GM12878 (cell line): ENCODE results near the gene PCSK5. TPM values are rescaled to one million over a fixed set of nuclear protein-coding genes. Genes with fewer than 3 reads are reported as not detected.

Experiments used
- ATAC-seq: fragments of 200-7000 bp; cut with Tn5 transposase; 3 replicates; pipeline ENCODE4 v1.9.1; 2020; ENCODE audit warnings: mild to moderate bottlenecking, moderate library complexity
- BruUV-seq: library from RNA; stranded (reverse); fragments of 400-500 nt; replicated peaks from 2 replicates; lab custom pipeline; 2021; lab: Mats Ljungman, UMichigan
- CTCF ChIA-PET: fragments of 300-600 bp; sonication (Branson Sonifier 250); formaldehyde crosslinking; extraction: SDS; loops from one replicate; lab custom pipeline; 2021; ENCODE audit warnings: inconsistent platforms; lab: Yijun Ruan, JAX
- POLR2A ChIA-PET: fragments of 350-600 bp; formaldehyde crosslinking; extraction: SDS; loops from one replicate; lab custom pipeline; 2021; ENCODE audit warnings: inconsistent platforms; lab: Charles Lee
- RAD21 ChIA-PET: fragments of 300-600 bp; sonication (Branson Sonifier 250); formaldehyde crosslinking; loops from one replicate; lab custom pipeline; 2023; ENCODE audit warnings: antibody characterized with exemption; ENCODE audit not compliant: unreplicated experiment; lab: Charles Lee
- SMC1A ChIA-PET: fragments of 300-600 bp; sonication (Branson Sonifier 250); formaldehyde crosslinking; loops from one replicate; lab custom pipeline; 2023; ENCODE audit not compliant: unreplicated experiment, uncharacterized antibody; lab: Charles Lee
- DNase-seq: peaks from one replicate; pipeline ENCODE4 v3.0.0-alpha.2; 2011; ENCODE audit warnings: low read depth, low spot score
- FAIRE-seq: peaks from 3 replicates; lab custom pipeline; 2011; peaks lifted over from hg19 to GRCh38; lab: Jason Lieb, UNC
- H2AFZ ChIP-seq: 2 replicates; pipeline ENCODE4 v1.6.0; 2011; ENCODE audit warnings: low read depth, low read length, control low read depth; ENCODE audit not compliant: control insufficient read depth
- H3K27ac ChIP-seq: 2 replicates; pipeline ENCODE4 v1.5.1; 2011; ENCODE audit warnings: control low read depth; ENCODE audit not compliant: control insufficient read depth, insufficient read depth
- H3K27me3 ChIP-seq, 2 experiments: replicated peaks in 1 of 2; 2 replicates each; pipeline versions ENCODE4 v1.6.0 to v1.6.1; 2011; ENCODE audit warnings: low read length in 1 of 2; ENCODE audit not compliant: control insufficient read depth in 2 of 2, insufficient read depth in 2 of 2
- H3K36me3 ChIP-seq, 2 experiments: 2 replicates each; pipeline ENCODE4 v1.5.1; 2011; ENCODE audit warnings: low read length in 1 of 2; ENCODE audit not compliant: control insufficient read depth in 2 of 2, insufficient read depth in 2 of 2
- H3K4me1 ChIP-seq: 2 replicates; pipeline ENCODE4 v1.6.1; 2011; ENCODE audit warnings: mild to moderate bottlenecking, low read length, moderate library complexity, mixed read lengths; ENCODE audit not compliant: control insufficient read depth, insufficient read depth
- H3K4me2 ChIP-seq: 2 replicates; pipeline ENCODE4 v1.6.0; 2011; ENCODE audit warnings: control low read depth; ENCODE audit not compliant: control insufficient read depth, insufficient read depth
- H3K4me3 ChIP-seq: fragments of 200-600 bp; sonication (generic); 2 replicates; pipeline ENCODE4 v1.5.1; 2016
- H3K79me2 ChIP-seq: 2 replicates; pipeline ENCODE4 v1.6.0; 2011; ENCODE audit warnings: low read length; ENCODE audit not compliant: control insufficient read depth, insufficient read depth
- H3K9ac ChIP-seq: 2 replicates; pipeline ENCODE4 v1.8.0; 2011; ENCODE audit warnings: low read length, control low read depth, mixed read lengths; ENCODE audit not compliant: control insufficient read depth, insufficient read depth
- H3K9me3 ChIP-seq: replicated peaks from 3 replicates; pipeline ENCODE4 v1.5.1; 2011; ENCODE audit warnings: mild to moderate bottlenecking, low read length; ENCODE audit not compliant: control insufficient read depth, insufficient read depth
- H4K20me1 ChIP-seq: 2 replicates; pipeline ENCODE4 v1.6.0; 2011; ENCODE audit not compliant: control insufficient read depth, insufficient read depth
- EGR1 ChIP-seq, 2 experiments: IDR thresholded peaks; 1 replicate in 1 of 2; 2 replicates in 1 of 2; pipeline ENCODE4 v1.6.1; 2011 to 2012; ENCODE audit warnings: low read depth in 2 of 2, low read length in 2 of 2, borderline replicate concordance in 1 of 2, mild to moderate bottlenecking in 1 of 2, moderate library complexity in 1 of 2
- EZH2 ChIP-seq: IDR thresholded peaks from 2 replicates; pipeline ENCODE4 v1.6.1; 2012; ENCODE audit warnings: low read depth, mild to moderate bottlenecking, control low read depth, inconsistent platforms, low read length, borderline replicate concordance; ENCODE audit not compliant: control insufficient read depth
- FOXM1 ChIP-seq: IDR thresholded peaks from 2 replicates; pipeline ENCODE4 v1.6.1; 2012; ENCODE audit warnings: low read depth, mild to moderate bottlenecking, inconsistent platforms, low read length, moderate library complexity
- GATAD2B ChIP-seq: fragments of 450-650 bp; conservative IDR thresholded peaks from 2 replicates; pipeline ENCODE4 v1.6.1; 2017; ENCODE audit warnings: low read depth, mild to moderate bottlenecking, moderate library complexity
- MYC ChIP-seq: IDR thresholded peaks from 2 replicates; pipeline ENCODE4 v1.6.1; 2011; ENCODE audit warnings: mild to moderate bottlenecking, low read length, moderate library complexity, inconsistent platforms; ENCODE audit not compliant: insufficient read depth, insufficient replicate concordance, insufficient read length, severe bottlenecking
- PML ChIP-seq: IDR thresholded peaks from 2 replicates; pipeline ENCODE4 v1.6.1; 2012; ENCODE audit warnings: low read length, inconsistent platforms
- POU2F2 ChIP-seq: IDR thresholded peaks from 3 replicates; pipeline ENCODE4 v1.6.1; 2011; ENCODE audit warnings: low read depth, mild to moderate bottlenecking, low read length, borderline replicate concordance
- RAD51 ChIP-seq: fragments of 450-650 bp; IDR thresholded peaks from 2 replicates; pipeline ENCODE4 v1.6.1; 2016; ENCODE audit warnings: moderate library complexity, mild to moderate bottlenecking, inconsistent platforms
- STAT1 ChIP-seq: fragments of 450-650 bp; conservative IDR thresholded peaks from 2 replicates; pipeline ENCODE4 v1.6.1; 2014; ENCODE audit warnings: antibody characterized with exemption, mild to moderate bottlenecking
- STAT3 ChIP-seq: IDR thresholded peaks from 2 replicates; pipeline ENCODE4 v1.6.1; 2011; ENCODE audit warnings: low read depth, low read length, improper control_type of control experiment
- TAF1 ChIP-seq: IDR thresholded peaks from 2 replicates; pipeline ENCODE4 v1.6.1; 2011; ENCODE audit warnings: mild to moderate bottlenecking, low read depth, low read length, borderline replicate concordance
- ZBED1 ChIP-seq: IDR thresholded peaks from 2 replicates; pipeline ENCODE4 v1.6.1; 2016; ENCODE audit warnings: borderline replicate concordance
- WGBS: methylation state at CpG from one replicate; pipeline ENCODE4 v1.1.6; 2016; ENCODE audit warnings: low lambda C conversion rate; ENCODE audit not compliant: insufficient replicate concordance, insufficient coverage; ENCODE audit errors: missing lambda C conversion rate; 5-methylcytosine and 5-hydroxymethylcytosine counted together
- in situ Hi-C: fragments of 300-500 bp; cut with MboI; formaldehyde crosslinking; loops from 9 replicates; pipeline ENCODE4 v1.14.3; 2018; ENCODE audit warnings: mixed read lengths
- intact Hi-C: fragments of 100-400 bp; cut with micrococcal nuclease; formaldehyde crosslinking; loops from one replicate; pipeline ENCODE4 v1.14.2; 2022; ENCODE audit not compliant: unreplicated experiment
- polyA plus RNA-seq, 11 experiments: library from polyadenylated mRNA; depleted of rRNA in 4 of 11; unstranded in 6 of 11; stranded (reverse) in 5 of 11; fragments of >200 nt; fragmentation: Nextera tagmentation in 4 of 11; fragmentation: Illumina TruSeq in 1 of 11; extraction: Ambion mirVana in 4 of 11; extraction: Trizol in 1 of 11; gene quantifications; 1 replicate in 1 of 11; 2 replicates in 10 of 11; pipeline versions ENCODE4 v1.2.1 to v1.2.3, GENCODE V29; 2011 to 2016; ENCODE audit warnings: inconsistent platforms in 2 of 11, missing spikeins in 2 of 11, low read depth in 1 of 11
- total RNA-seq, 4 experiments: library from RNA; depleted of rRNA in 3 of 4; stranded (reverse); fragments of >200 nt in 3 of 4; fragmentation: Illumina TruSeq in 1 of 4; extraction: Trizol in 1 of 4; gene quantifications; 2 replicates each; pipeline versions ENCODE4 v1.2.1 to v1.2.3, GENCODE V29; 2013 to 2021
- TF ChIP-seq, protein P1 (sequence below): fragments of 450-650 bp; IDR thresholded peaks from 2 replicates; pipeline ENCODE4 v1.6.1; 2017; ENCODE audit warnings: borderline replicate concordance
- TF ChIP-seq, protein P2 (sequence below): IDR thresholded peaks from 2 replicates; pipeline ENCODE4 v1.6.1; 2012; ENCODE audit warnings: low read length, inconsistent platforms

The PCSK5 gene
- total and polyA plus RNA-seq, 10 of the 15 experiments (the other 5 are each of a cell fraction or from before 2014, with no cell fraction given): 0.01 to 0.13 (median 0.04) TPM; not detected in 3

DNA sequence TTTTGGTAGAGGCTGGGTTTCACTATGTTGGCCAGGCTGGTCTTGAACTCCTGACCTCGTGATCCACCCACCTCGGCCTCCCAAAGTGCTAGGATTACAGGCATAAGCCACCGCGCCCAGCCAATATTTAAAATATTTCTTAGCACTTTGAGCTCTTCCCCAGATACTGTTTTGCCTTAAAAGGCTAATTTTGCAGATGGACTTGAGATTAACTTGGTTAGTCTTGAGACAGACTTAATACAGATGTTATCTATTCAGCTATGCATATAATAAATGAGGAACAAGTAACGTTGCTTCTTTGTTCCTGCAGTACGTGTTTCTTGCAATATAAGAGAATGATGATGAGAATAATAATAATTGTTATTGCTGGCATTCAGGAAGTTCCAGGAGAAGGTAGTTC lies 56.3 kb downstream of the PCSK5 start (continued):
- TF ChIP-seq EGR1 (IDR thresholded peaks at IDR 0.05; ENCODE audit: borderline replicate concordance in 1 of 2, low read depth in 2 of 2, low read length in 2 of 2) (no peak), ZBED1 (no peak)
- TF ChIP-seq, all 136 proteins: peak for 0

DNA sequence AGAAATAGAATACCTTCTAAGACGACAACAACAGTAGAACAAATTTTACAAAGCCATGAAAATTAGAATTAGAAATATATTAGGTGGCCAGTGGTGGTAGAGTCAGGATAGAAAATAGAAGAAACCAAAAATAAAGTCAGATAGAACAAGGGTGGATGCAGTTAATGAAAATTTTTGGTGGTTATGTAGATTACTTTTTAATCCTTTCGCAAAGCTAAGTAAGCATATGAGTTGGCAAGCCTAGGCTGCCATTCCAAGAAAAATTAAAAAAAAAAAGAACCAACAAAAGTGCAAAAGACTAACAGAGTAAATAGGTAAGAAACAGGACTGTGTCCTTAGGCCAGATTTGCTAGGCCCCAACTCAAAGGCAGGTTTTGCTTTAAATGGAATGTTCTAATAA lies 56.8 kb downstream of the PCSK5 start:
- Histone ChIP-seq H3K4me1 (no peaks in the 10 kb centered on the region), H3K79me2 (no peaks in the 10 kb centered on the region), H3K27me3 (no peaks in the 10 kb centered on the region), H3K27ac (no peak overlapping the region), H3K9ac (no peak overlapping the region), H3K4me3 (no peak overlapping the region), H3K36me3 (no peaks in the 10 kb centered on the region), H3K4me2 (no peak overlapping the region), H2AFZ (no peak overlapping the region), H4K20me1 (no peaks in the 10 kb centered on the region), H3K9me3 (no peaks in the 10 kb centered on the region)
- CTCF ChIA-PET: no interaction called here
- SMC1A ChIA-PET: interaction anchor here (1.0 kb wide), 1 partner anchor 34 kb away, joined by 3 read pairs; no protein-coding TSS in a partner anchor
- no peak for TF ChIP-seq TAF1
- ATAC-seq: no peak
- in situ Hi-C loops: no loop called here
- RAD21 ChIA-PET: no interaction called here
- intact Hi-C loops: no loop called here
- POLR2A ChIA-PET: no interaction called here
- no TSS peak for BruUV-seq
- FAIRE-seq: no peak
- DNase-seq: no peak
- WGBS: 67% methylated on average over 2 of the region's 2 CpGs

DNA sequence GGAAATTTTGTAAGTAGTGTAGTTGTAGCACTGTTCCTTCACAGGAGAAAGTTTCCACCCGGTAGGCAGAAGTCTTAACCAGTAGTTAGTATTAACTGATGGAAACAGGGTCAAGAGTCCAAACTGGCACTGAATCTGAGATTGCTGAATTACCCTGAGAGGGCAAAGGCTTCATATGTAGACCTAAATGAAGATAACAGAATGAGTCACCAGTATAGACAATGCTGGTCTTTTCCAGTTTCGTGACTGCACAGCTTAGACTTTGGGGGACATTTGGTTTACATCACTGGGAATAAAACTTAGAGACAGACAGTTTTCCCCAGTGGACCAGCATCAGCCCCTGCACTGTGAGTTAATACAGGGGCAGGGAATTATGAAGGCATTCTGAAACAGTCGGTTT lies 60.5 kb downstream of the PCSK5 start:
- RAD21 ChIA-PET: no interaction called here
- DNase-seq: no peak
- BruUV-seq: no TSS peak
- SMC1A ChIA-PET: no interaction called here
- no peak for FAIRE-seq
- Histone ChIP-seq H3K4me3 (no peak overlapping the region), H3K4me2 (no peak overlapping the region), H3K4me1 (no peaks in the 10 kb centered on the region), H4K20me1 (no peaks in the 10 kb centered on the region), H3K9ac (no peak overlapping the region), H3K27ac (no peak overlapping the region), H2AFZ (no peak overlapping the region), H3K36me3 (no peaks in the 10 kb centered on the region), H3K9me3 (no peaks in the 10 kb centered on the region), H3K27me3 (peaks cover 0 to 2% of the 10 kb centered on the region in 2 experiments; a peak in 1 of 4 replicates), H3K79me2 (no peaks in the 10 kb centered on the region)
- in situ Hi-C loops (no loop called here), intact Hi-C loops (no loop called here)
- POLR2A ChIA-PET: no interaction called here
- ATAC-seq: peak; percentile 40; the same call in 2 of the 3 replicates
- 46% methylated on average over 3 of the region's 3 CpGs for WGBS
- CTCF ChIA-PET: no interaction called here
- no peak for TF ChIP-seq FOXM1
- TF ChIP-seq POU2F2: no peak
- TF ChIP-seq PML: no peak
- TF ChIP-seq, protein P1, sequence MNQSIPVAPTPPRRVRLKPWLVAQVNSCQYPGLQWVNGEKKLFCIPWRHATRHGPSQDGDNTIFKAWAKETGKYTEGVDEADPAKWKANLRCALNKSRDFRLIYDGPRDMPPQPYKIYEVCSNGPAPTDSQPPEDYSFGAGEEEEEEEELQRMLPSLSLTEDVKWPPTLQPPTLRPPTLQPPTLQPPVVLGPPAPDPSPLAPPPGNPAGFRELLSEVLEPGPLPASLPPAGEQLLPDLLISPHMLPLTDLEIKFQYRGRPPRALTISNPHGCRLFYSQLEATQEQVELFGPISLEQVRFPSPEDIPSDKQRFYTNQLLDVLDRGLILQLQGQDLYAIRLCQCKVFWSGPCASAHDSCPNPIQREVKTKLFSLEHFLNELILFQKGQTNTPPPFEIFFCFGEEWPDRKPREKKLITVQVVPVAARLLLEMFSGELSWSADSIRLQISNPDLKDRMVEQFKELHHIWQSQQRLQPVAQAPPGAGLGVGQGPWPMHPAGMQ: no peak
- TF ChIP-seq MYC: no peak
- no peak for TF ChIP-seq GATAD2B
- no peak for TF ChIP-seq STAT1
- TF ChIP-seq, protein P2, sequence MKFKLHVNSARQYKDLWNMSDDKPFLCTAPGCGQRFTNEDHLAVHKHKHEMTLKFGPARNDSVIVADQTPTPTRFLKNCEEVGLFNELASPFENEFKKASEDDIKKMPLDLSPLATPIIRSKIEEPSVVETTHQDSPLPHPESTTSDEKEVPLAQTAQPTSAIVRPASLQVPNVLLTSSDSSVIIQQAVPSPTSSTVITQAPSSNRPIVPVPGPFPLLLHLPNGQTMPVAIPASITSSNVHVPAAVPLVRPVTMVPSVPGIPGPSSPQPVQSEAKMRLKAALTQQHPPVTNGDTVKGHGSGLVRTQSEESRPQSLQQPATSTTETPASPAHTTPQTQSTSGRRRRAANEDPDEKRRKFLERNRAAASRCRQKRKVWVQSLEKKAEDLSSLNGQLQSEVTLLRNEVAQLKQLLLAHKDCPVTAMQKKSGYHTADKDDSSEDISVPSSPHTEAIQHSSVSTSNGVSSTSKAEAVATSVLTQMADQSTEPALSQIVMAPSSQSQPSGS: no peak
- TF ChIP-seq EZH2: no peak
- no peak for TF ChIP-seq RAD51
- TF ChIP-seq STAT3: no peak
